GM21737 (cell line): Measurements from ENCODE around the gene GPHN.

ENCODE experiments used
- ATAC-seq: cut with Tn5 transposase; IDR thresholded peaks from one replicate; pipeline ENCODE4 v1.9.1; 2021; ENCODE audit warnings: mild to moderate bottlenecking, moderate library complexity; ENCODE audit not compliant: unreplicated experiment

Gene GPHN

GRCh38 chr14:66916421-66916820 is 408.5 kb downstream of the GPHN start:
- no peak for ATAC-seq

- ATAC-seq, result no peak
Observed at GRCh38 chr14:66918527-66918926, 410.6 kb downstream of the GPHN start.

- no peak for ATAC-seq
Observed at GRCh38 chr14:66920196-66920595, 412.2 kb downstream of the GPHN start.

- ATAC-seq, result no peak
Observed at GRCh38 chr14:66923251-66923650, 415.3 kb downstream of the GPHN start.

GRCh38 chr14:66939409-66939808 is 431.5 kb downstream of the GPHN start:
- no peak for ATAC-seq

GRCh38 chr14:66944872-66945271 is 436.9 kb downstream of the GPHN start:
- no peak for ATAC-seq

GRCh38 chr14:66955159-66955558 is 447.2 kb downstream of the GPHN start:
- no peak for ATAC-seq

- no peak for ATAC-seq
Observed at GRCh38 chr14:66959437-66960050, 451.6 kb downstream of the GPHN start.

- ATAC-seq, result no peak
Observed at GRCh38 chr14:66965831-66966230, 457.9 kb downstream of the GPHN start.

GRCh38 chr14:66972469-66972868 is 464.5 kb downstream of the GPHN start:
- ATAC-seq, result no peak

GRCh38 chr14:66974397-66975025 is 466.6 kb downstream of the GPHN start:
- no peak for ATAC-seq

- no peak for ATAC-seq
Observed at GRCh38 chr14:66975251-66975650, 467.3 kb downstream of the GPHN start.

- no peak for ATAC-seq
Observed at GRCh38 chr14:66979101-66979974, 471.4 kb downstream of the GPHN start.

- ATAC-seq, result no peak
Observed at GRCh38 chr14:66982247-66982646, 474.3 kb downstream of the GPHN start.

GRCh38 chr14:66992776-66993175 is 484.8 kb downstream of the GPHN start:
- ATAC-seq, result no peak

GRCh38 chr14:66993512-66993911 is 485.6 kb downstream of the GPHN start:
- ATAC-seq, result no peak

- ATAC-seq, result no peak
Observed at GRCh38 chr14:66998013-66998412, 490.1 kb downstream of the GPHN start.

GRCh38 chr14:66999978-67000377 is 492.0 kb downstream of the GPHN start:
- no peak for ATAC-seq

- ATAC-seq, result no peak
Observed at GRCh38 chr14:67002994-67003753, 495.2 kb downstream of the GPHN start.

GRCh38 chr14:67004521-67004920 is 496.6 kb downstream of the GPHN start:
- ATAC-seq, result no peak

GRCh38 chr14:67010602-67011001 is 502.7 kb downstream of the GPHN start:
- no peak for ATAC-seq
